PC-9 (cell line): ENCODE results near the gene TAAR9. TPM values are rescaled to one million over a fixed set of nuclear protein-coding genes. Genes with fewer than 3 reads are reported as not detected.

Experiments used
- BruUV-seq: library from RNA; stranded (reverse); fragments of 400-500 nt; replicated peaks from 2 replicates; lab custom pipeline; 2021; lab: Mats Ljungman, UMichigan
- CTCF ChIA-PET: fragments of 300-600 bp; sonication (Branson Sonifier 250); formaldehyde crosslinking; loops from one replicate; lab custom pipeline; 2022; ENCODE audit warnings: antibody characterized with exemption; lab: Charles Lee
- POLR2A ChIA-PET: fragments of 300-600 bp; sonication (Branson Sonifier 250); formaldehyde crosslinking; loops from one replicate; lab custom pipeline; 2022; ENCODE audit warnings: antibody characterized with exemption; ENCODE audit not compliant: unreplicated experiment; lab: Charles Lee
- DNase-seq, 2 experiments: peaks; one replicate each; pipeline versions ENCODE4 v3.0.0 to v3.0.0-alpha.2; 2015 to 2022; ENCODE audit warnings: mixed read lengths in 1 of 2
- H2AFZ ChIP-seq: fragments of 200-600 bp; sonication (generic); 2 replicates; pipeline ENCODE4 v1.8.1; 2017; ENCODE audit warnings: antibody characterized with exemption
- H3F3A ChIP-seq: fragments of 200-600 bp; sonication (generic); 2 replicates; pipeline ENCODE4 v1.8.1; 2017; ENCODE audit warnings: antibody characterized with exemption, mild to moderate bottlenecking, low read depth; ENCODE audit not compliant: insufficient read depth
- H3K27ac ChIP-seq: fragments of 200-600 bp; sonication (generic); 2 replicates; pipeline ENCODE4 v1.6.1; 2016; ENCODE audit warnings: mixed run types
- H3K27me3 ChIP-seq: fragments of 200-600 bp; sonication (generic); 2 replicates; pipeline ENCODE4 v1.6.1; 2016; ENCODE audit warnings: low read depth, mixed run types; ENCODE audit not compliant: insufficient read depth
- H3K36me3 ChIP-seq: fragments of 200-600 bp; sonication (generic); 2 replicates; pipeline ENCODE4 v1.6.1; 2016; ENCODE audit warnings: low read depth, mixed run types
- H3K4me1 ChIP-seq: fragments of 200-600 bp; sonication (generic); replicated peaks from 2 replicates; pipeline ENCODE4 v1.6.1; 2016; ENCODE audit warnings: mixed run types; ENCODE audit not compliant: insufficient read depth
- H3K4me2 ChIP-seq: fragments of 200-600 bp; sonication (generic); 2 replicates; pipeline ENCODE4 v1.6.1; 2017; ENCODE audit warnings: mixed run types
- H3K4me3 ChIP-seq: fragments of 200-600 bp; sonication (generic); 2 replicates; pipeline ENCODE4 v1.6.1; 2016; ENCODE audit warnings: mixed run types
- H3K79me2 ChIP-seq: fragments of 200-600 bp; sonication (generic); 2 replicates; pipeline ENCODE4 v1.6.1; 2017; ENCODE audit warnings: low read depth, mixed run types
- H3K9me2 ChIP-seq: fragments of 200-600 bp; sonication (generic); 2 replicates; pipeline ENCODE4 v1.8.1; 2017; ENCODE audit warnings: mild to moderate bottlenecking; ENCODE audit not compliant: insufficient read depth
- H3K9me3 ChIP-seq: fragments of 200-600 bp; sonication (generic); 2 replicates; pipeline ENCODE4 v1.8.1; 2016; ENCODE audit warnings: low read depth; ENCODE audit not compliant: insufficient read depth
- H4K20me1 ChIP-seq: fragments of 200-600 bp; sonication (generic); 2 replicates; pipeline ENCODE4 v1.8.1; 2017; ENCODE audit not compliant: insufficient read depth
- EZH2 ChIP-seq: fragments of 200-600 bp; sonication (generic); IDR thresholded peaks from 2 replicates; pipeline ENCODE4 v1.8.0; 2017; ENCODE audit warnings: antibody characterized with exemption, low read depth
- intact Hi-C: fragments of 100-400 bp; cut with micrococcal nuclease; formaldehyde crosslinking; loops from one replicate; pipeline ENCODE4 v1.10.0; 2022; ENCODE audit not compliant: unreplicated experiment
- total RNA-seq: library from RNA; stranded (reverse); gene quantifications from 2 replicates; pipeline ENCODE4 v1.2.3, GENCODE V29; 2021
- TF ChIP-seq, protein P1 (sequence below): fragments of 200-600 bp; sonication (generic); conservative IDR thresholded peaks from 2 replicates; pipeline ENCODE4 v1.6.1; 2017; ENCODE audit warnings: mixed run types, antibody characterized with exemption, mild to moderate bottlenecking, moderate library complexity

Gene TAAR9
- total RNA-seq, 1 experiment from 2014 or later, result not detected

GRCh38 chr6:132490478-132491204 lies 47.4 kb upstream of the TAAR9 start:
- H3K27me3 ChIP-seq, result no peaks in the 10 kb centered on the region
- H3K4me2 ChIP-seq, result no peak overlapping the region
- no TSS peak for BruUV-seq
- H3K4me1 ChIP-seq, result no peaks in the 10 kb centered on the region
- H3F3A ChIP-seq, result no peaks in the 10 kb centered on the region
- no peak overlapping the region for H3K4me3 ChIP-seq
- no peak overlapping the region for H3K27ac ChIP-seq
- no peaks in the 10 kb centered on the region for H3K9me2 ChIP-seq
- no peak for DNase-seq
- H3K9me3 ChIP-seq, result no peaks in the 10 kb centered on the region
- CTCF ChIA-PET, result interaction anchor here (0.5 kb wide), 1 partner anchor 335 kb away, joined by 5 read pairs; no protein-coding TSS in a partner anchor
- intact Hi-C loops, result no loop called here
- TF ChIP-seq EZH2, result no peak
- TF ChIP-seq, protein P1, sequence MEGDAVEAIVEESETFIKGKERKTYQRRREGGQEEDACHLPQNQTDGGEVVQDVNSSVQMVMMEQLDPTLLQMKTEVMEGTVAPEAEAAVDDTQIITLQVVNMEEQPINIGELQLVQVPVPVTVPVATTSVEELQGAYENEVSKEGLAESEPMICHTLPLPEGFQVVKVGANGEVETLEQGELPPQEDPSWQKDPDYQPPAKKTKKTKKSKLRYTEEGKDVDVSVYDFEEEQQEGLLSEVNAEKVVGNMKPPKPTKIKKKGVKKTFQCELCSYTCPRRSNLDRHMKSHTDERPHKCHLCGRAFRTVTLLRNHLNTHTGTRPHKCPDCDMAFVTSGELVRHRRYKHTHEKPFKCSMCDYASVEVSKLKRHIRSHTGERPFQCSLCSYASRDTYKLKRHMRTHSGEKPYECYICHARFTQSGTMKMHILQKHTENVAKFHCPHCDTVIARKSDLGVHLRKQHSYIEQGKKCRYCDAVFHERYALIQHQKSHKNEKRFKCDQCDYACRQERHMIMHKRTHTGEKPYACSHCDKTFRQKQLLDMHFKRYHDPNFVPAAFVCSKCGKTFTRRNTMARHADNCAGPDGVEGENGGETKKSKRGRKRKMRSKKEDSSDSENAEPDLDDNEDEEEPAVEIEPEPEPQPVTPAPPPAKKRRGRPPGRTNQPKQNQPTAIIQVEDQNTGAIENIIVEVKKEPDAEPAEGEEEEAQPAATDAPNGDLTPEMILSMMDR, result no peak
- POLR2A ChIA-PET, result no interaction called here
- H2AFZ ChIP-seq, result no peak overlapping the region
- H4K20me1 ChIP-seq, result 0 out of 2 replicates have a peak, but pooled peaks cover 4% of the 10 kb centered on the region
- H3K36me3 ChIP-seq, result no peaks in the 10 kb centered on the region
- H3K79me2 ChIP-seq, result 0 out of 2 replicates have a peak, but pooled peaks cover 5% of the 10 kb centered on the region

- TF ChIP-seq EZH2, result no peak
- TF ChIP-seq, protein P1, result no peak
- no TSS peak for BruUV-seq
- no peak overlapping the region for H3K27ac ChIP-seq
- H3K4me1 ChIP-seq, result no peaks in the 10 kb centered on the region
- H3K27me3 ChIP-seq, result no peaks in the 10 kb centered on the region
- DNase-seq, result no peak
- H2AFZ ChIP-seq, result no peak overlapping the region
- H3K9me3 ChIP-seq, result no peaks in the 10 kb centered on the region
- 0 out of 2 replicates have a peak, but pooled peaks cover 4% of the 10 kb centered on the region for H4K20me1 ChIP-seq
- ChIA-PET CTCF (no interaction called here), POLR2A (no interaction called here)
- H3K36me3 ChIP-seq, result no peaks in the 10 kb centered on the region
- no peaks in the 10 kb centered on the region for H3F3A ChIP-seq
- intact Hi-C loops, result no loop called here
- H3K4me3 ChIP-seq, result no peak overlapping the region
- H3K4me2 ChIP-seq, result no peak overlapping the region
- 0 out of 2 replicates have a peak, but pooled peaks cover 5% of the 10 kb centered on the region for H3K79me2 ChIP-seq
- H3K9me2 ChIP-seq, result no peaks in the 10 kb centered on the region
Measured at GRCh38 chr6:132491303-132491702, 46.8 kb upstream of the TAAR9 start.

- H4K20me1 ChIP-seq, result 0 out of 2 replicates have a peak, but pooled peaks cover 4% of the 10 kb centered on the region
- 0 out of 2 replicates have a peak, but pooled peaks cover 5% of the 10 kb centered on the region for H3K79me2 ChIP-seq
- H3K4me1 ChIP-seq, result no peaks in the 10 kb centered on the region
- H3K27me3 ChIP-seq, result no peaks in the 10 kb centered on the region
- no peaks in the 10 kb centered on the region for H3K9me2 ChIP-seq
- no peak overlapping the region for H3K27ac ChIP-seq
- intact Hi-C loops, result no loop called here
- no peaks in the 10 kb centered on the region for H3K36me3 ChIP-seq
- H3K4me2 ChIP-seq, result no peak overlapping the region
- H2AFZ ChIP-seq, result no peak overlapping the region
- CTCF ChIA-PET, result no interaction called here
- POLR2A ChIA-PET, result no interaction called here
- no peak for TF ChIP-seq EZH2
- TF ChIP-seq, protein P1, result no peak
- H3F3A ChIP-seq, result no peaks in the 10 kb centered on the region
- H3K9me3 ChIP-seq, result no peaks in the 10 kb centered on the region
- H3K4me3 ChIP-seq, result no peak overlapping the region
- DNase-seq, result no peak
- no TSS peak for BruUV-seq
Measured at GRCh38 chr6:132491881-132492280, 46.2 kb upstream of the TAAR9 start.
